GM12875 (cell line): Measurements from ENCODE around the gene MRPS18A.

Experiments
- H3K4me3 ChIP-seq: one replicate; pipeline ENCODE4 v1.5.1; 2011; ENCODE audit warnings: low read depth, low read length, control low read depth
- TF ChIP-seq, protein P1 (sequence below): IDR thresholded peaks from 2 replicates; pipeline ENCODE4 v1.5.1; 2011; ENCODE audit warnings: low read depth, mild to moderate bottlenecking, control low read depth, inconsistent platforms, low read length, moderate library complexity, borderline replicate concordance; ENCODE audit not compliant: insufficient read depth

MRPS18A gene

DNA sequence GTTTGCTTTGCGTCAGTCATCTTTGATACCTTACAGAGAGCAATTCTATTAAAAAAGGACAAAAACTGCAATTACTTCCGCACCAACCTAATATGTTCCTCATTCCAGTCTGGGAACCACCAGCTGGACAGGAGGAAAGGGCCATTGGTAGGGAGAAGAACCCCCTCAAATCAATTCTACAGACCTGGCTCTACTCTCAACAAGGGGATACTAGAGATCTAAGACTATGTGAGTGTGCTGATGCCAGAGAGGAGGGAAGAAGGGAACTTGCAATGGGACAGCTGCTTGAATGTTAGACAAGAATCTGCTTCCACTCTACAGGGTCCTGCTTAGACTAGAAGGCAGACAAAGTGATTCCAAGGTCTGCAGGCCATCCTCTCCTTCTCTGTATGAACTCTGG, 13.3 kb downstream of the MRPS18A start:
- TF ChIP-seq, protein P1, sequence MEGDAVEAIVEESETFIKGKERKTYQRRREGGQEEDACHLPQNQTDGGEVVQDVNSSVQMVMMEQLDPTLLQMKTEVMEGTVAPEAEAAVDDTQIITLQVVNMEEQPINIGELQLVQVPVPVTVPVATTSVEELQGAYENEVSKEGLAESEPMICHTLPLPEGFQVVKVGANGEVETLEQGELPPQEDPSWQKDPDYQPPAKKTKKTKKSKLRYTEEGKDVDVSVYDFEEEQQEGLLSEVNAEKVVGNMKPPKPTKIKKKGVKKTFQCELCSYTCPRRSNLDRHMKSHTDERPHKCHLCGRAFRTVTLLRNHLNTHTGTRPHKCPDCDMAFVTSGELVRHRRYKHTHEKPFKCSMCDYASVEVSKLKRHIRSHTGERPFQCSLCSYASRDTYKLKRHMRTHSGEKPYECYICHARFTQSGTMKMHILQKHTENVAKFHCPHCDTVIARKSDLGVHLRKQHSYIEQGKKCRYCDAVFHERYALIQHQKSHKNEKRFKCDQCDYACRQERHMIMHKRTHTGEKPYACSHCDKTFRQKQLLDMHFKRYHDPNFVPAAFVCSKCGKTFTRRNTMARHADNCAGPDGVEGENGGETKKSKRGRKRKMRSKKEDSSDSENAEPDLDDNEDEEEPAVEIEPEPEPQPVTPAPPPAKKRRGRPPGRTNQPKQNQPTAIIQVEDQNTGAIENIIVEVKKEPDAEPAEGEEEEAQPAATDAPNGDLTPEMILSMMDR: no peak
- no peak overlapping the region for H3K4me3 ChIP-seq

DNA sequence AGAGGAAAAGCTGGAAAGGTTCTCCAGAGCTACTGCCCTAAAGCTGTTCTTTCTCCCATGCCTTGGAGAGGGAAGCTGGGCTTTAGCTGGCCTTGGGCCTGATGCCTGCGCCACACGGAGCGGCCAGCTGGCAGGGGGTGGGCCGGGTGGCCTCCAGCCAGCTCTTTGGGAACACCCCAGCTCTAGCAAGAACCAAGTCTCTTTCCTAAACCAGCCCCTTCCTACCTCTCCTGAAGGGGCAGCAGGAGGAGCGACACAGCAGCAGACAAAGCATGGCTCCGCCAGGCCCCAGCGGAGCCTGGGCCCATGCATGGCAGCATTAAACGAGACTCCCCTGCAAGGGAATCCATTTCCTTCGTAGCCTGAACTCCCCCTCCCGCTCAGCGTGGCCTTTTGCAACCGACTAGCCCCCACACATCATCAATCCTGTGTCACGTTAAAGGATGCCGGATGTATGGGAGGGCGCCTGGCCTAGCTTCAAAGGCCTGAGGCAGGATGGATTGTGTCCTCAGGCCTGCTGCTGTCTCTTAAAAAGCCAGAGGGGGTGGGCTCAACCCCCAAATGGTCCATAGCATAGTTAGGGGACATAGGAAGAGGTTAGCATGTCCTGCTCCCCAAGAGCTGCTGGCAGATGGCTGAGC, 14.0 kb downstream of the MRPS18A start:
- H3K4me3 ChIP-seq: no peak overlapping the region
- TF ChIP-seq, protein P1: no peak

DNA sequence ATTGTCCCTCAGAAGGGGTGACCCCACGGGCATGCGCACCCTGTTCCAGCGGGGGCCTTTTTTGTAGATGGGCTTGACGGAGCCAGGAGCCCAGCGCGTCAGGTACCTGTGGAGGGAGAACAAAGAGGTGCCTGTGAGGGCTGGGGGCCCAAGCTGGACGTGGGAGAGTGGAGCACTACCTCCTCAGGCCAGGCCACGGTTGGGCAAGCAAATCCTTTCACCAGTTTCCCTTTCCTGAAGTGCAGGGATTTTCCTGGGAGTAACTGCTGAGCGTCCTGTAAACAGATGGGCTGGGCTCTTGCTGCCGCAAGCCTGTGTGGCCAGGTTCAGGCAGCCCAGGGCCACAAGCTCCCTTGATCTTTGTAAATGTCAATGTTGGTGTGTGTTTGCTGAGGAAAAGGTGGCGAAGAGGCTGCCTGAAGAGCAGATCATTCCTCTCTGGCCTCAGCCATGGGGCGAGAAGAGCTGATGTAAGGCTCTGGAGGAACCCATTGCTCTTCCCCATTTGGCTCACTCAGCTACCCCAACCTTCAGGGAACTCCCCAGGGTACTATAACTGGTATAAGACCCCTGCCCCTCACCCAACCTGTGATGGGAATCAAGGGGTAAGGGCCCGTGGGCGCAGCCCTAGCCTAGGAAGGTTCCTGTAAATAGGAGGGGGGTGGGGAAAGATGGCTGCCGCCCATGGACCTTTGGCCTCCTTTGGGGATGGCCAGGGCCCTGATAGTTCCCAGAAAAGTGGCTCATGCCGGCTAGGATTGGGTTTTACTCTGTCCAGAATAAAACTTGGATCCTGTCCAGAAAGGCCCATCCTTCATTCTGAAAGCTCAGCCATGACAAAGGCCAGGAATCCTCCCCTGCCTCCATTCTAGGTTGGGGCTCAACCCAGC, 15.5 kb downstream of the MRPS18A start:
- no peak overlapping the region for H3K4me3 ChIP-seq
- TF ChIP-seq, protein P1: no peak

DNA sequence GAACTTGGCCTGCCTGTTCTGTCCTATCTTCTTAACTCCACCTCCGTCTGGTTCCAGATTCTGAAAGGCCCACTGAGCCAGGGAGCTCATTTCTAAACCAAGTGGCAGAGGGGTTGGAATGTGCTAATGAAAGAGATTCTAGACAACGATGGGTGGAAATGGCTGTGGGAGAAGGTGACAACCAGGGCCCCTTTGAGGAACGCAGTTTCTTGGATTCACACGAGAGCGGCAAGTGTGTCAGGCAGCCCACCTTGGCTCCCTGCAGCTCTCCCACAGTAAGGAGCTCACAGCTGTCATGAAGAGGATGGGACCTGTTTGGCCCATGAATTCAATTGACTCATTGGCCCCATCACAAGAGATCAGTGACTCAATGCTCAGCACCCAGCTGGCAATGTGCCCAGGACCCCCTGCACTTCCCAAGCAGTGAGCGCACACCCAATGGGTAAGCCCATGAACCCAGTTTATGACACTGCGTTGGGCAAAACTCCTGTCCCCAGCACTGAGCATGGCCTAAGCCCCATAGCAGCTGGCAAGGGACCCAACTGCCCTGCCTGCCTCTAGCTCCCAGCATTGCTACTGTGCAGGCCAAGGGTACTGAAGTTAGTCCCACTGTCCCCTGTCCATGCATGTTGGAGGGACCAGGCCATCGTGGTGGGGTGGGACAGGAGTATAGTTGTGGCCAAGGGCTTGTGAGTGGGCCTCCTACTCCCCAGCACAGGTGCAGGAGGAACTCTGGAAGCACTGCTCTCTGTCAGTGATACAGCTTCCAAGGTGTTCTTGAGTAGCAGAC, 16.4 kb downstream of the MRPS18A start:
- no peak overlapping the region for H3K4me3 ChIP-seq
- TF ChIP-seq, protein P1: no peak

DNA sequence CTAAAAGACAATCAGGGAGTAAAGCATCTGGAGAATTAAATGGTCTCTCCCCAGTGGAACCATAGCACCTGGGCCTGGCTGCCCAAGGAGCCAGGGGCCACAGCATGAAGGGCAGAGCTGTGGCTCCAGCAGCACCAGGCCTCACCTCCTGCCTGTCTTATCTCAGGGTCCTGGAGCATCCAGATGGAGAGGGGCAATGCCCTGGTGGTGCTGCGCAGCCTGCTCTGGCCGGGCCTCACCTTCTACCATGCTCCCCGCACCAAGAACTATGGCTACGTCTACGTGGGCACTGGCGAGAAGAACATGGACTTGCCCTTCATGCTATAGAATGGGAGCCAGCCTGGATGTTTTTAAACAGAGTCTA, 17.0 kb downstream of the MRPS18A start:
- no peak overlapping the region for H3K4me3 ChIP-seq
- TF ChIP-seq, protein P1: no peak

DNA sequence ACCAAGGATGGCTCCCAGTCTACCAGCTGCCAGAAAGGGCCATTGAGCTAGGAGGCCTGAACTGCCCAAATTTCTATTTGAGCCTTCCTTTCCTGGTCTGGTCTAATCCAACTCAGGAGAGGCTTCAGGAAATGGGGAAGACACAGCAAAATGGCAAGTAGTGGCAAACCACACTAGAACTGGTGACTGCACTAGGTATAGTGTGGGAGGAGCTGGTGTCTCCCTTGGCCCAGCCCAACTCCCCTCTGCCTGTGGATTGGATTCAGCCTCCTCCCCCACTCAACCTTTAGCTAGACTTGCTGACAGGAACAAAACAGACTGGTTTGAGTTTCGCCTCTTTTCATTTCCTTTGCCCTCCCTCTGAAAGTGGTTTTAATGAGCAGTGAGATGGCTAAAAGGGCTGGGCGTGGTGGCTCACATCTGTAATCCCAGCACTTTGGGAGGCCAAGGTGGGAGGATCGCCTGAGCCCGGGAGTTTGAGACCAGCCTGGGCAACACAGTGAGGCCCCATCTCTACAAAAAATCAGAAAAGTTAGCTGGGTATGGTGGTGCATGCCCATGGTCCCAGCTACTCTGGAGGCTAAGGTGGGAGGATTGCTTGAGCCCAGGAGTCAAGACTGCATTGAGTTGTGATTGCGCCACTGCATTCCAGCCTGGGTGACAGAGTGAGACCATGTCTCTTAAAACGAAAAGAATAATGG, 17.5 kb downstream of the MRPS18A start:
- H3K4me3 ChIP-seq: no peak overlapping the region
- TF ChIP-seq, protein P1: no peak
